HCT116 (cell line): ENCODE results near the gene CHEK1. TPM values are rescaled to one million over a fixed set of nuclear protein-coding genes. Genes with fewer than 3 reads are reported as not detected.

Experiments used
- ATAC-seq: fragments of 200-7000 bp; cut with Tn5 transposase; 2 replicates; pipeline ENCODE4 v1.9.1; 2020; ENCODE audit warnings: mild to moderate bottlenecking, moderate library complexity
- BruUV-seq: library from RNA; stranded (reverse); fragments of 400-500 nt; replicated peaks from 2 replicates; lab custom pipeline; 2021; lab: Mats Ljungman, UMichigan
- CTCF ChIA-PET: fragments of 300-600 bp; sonication (Branson Sonifier 250); formaldehyde crosslinking; loops from one replicate; lab custom pipeline; 2021; ENCODE audit warnings: antibody characterized with exemption; lab: Charles Lee
- POLR2A ChIA-PET: fragments of 300-600, 350-600 bp; sonication (Branson Sonifier 250); formaldehyde crosslinking; loops from one replicate; lab custom pipeline; 2021; ENCODE audit warnings: antibody characterized with exemption; lab: Charles Lee
- RAD21 ChIA-PET, 2 experiments: fragments of 300-600 bp; sonication (Branson Sonifier 250); formaldehyde crosslinking; loops; one replicate each; lab custom pipeline; 2023; ENCODE audit warnings: low total read pairs in 2 of 2; ENCODE audit not compliant: uncharacterized antibody in 2 of 2, unreplicated experiment in 2 of 2, low non-redundant PET in 1 of 2; lab: Charles Lee
- DNase-seq: peaks from one replicate; pipeline ENCODE4 v3.0.0-alpha.2; 2010; ENCODE audit warnings: low read depth, low spot score
- H2AFZ ChIP-seq: fragments of 200-600 bp; shearing (Covaris generic), sonication (generic); 2 replicates; pipeline ENCODE4 v1.6.1; 2017; ENCODE audit warnings: low read depth, mixed run types, mixed read lengths, antibody characterized with exemption, low read length; ENCODE audit not compliant: poor library complexity, severe bottlenecking
- H3K27ac ChIP-seq: 2 replicates; pipeline ENCODE4 v1.5.1; 2012; ENCODE audit warnings: low read depth, low read length
- H3K27me3 ChIP-seq: fragments of 200-600 bp; sonication (generic); 2 replicates; pipeline ENCODE4 v1.6.1; 2016; ENCODE audit warnings: mixed run types, low read length, mixed read lengths; ENCODE audit not compliant: insufficient read depth
- H3K36me3 ChIP-seq, 2 experiments: fragments of 200-500 bp in 1 of 2; fragments of 200-600 bp in 1 of 2; sonication (Bioruptor generic) in 1 of 2; sonication (generic) in 1 of 2; 2 replicates each; pipeline versions ENCODE4 v1.5.1 to v1.6.1; 2014 to 2016; ENCODE audit warnings: low read length in 2 of 2, inconsistent platforms in 1 of 2, mixed read lengths in 1 of 2, mixed run types in 1 of 2; ENCODE audit not compliant: insufficient read depth in 2 of 2, control insufficient read depth in 1 of 2
- H3K4me1 ChIP-seq, 2 experiments: fragments of 200-600 bp in 1 of 2; sonication (generic) in 1 of 2; 2 replicates each; pipeline versions ENCODE4 v1.5.1 to v1.6.1; 2012 to 2017; ENCODE audit warnings: low read length in 2 of 2, inconsistent platforms in 1 of 2, mild to moderate bottlenecking in 1 of 2, mixed read lengths in 1 of 2, mixed run types in 1 of 2, moderate library complexity in 1 of 2; ENCODE audit not compliant: insufficient read depth in 2 of 2, control insufficient read depth in 1 of 2
- H3K4me2 ChIP-seq: fragments of 200-600 bp; sonication (generic); 2 replicates; pipeline ENCODE4 v1.6.1; 2017; ENCODE audit warnings: mixed run types, low read length, mixed read lengths
- H3K4me3 ChIP-seq, 2 experiments: fragments of 200-600 bp in 1 of 2; sonication (generic) in 1 of 2; replicated peaks in 1 of 2; 2 replicates each; pipeline ENCODE4 v1.5.1; 2011 to 2016; ENCODE audit warnings: low read length in 2 of 2, control low read depth in 1 of 2, low read depth in 1 of 2, mild to moderate bottlenecking in 1 of 2, mixed read lengths in 1 of 2, mixed run types in 1 of 2
- H3K79me2 ChIP-seq: fragments of 200-600 bp; sonication (generic); 2 replicates; pipeline ENCODE4 v1.6.1; 2017; ENCODE audit warnings: mild to moderate bottlenecking, mixed run types, low read length, moderate library complexity, mixed read lengths; ENCODE audit not compliant: insufficient read depth
- H3K9ac ChIP-seq: fragments of 200-600 bp; sonication (generic); 2 replicates; pipeline ENCODE4 v1.6.1; 2016; ENCODE audit warnings: low read length, mixed read lengths
- H3K9me2 ChIP-seq: fragments of 200-600 bp; sonication (generic), shearing (Covaris generic); 2 replicates; pipeline ENCODE4 v1.6.1; 2017; ENCODE audit warnings: mixed run types, mild to moderate bottlenecking, moderate library complexity; ENCODE audit not compliant: insufficient read depth
- H3K9me3 ChIP-seq, 2 experiments: fragments of 200-500 bp in 1 of 2; fragments of 200-600 bp in 1 of 2; sonication (Bioruptor generic) in 1 of 2; sonication (generic) in 1 of 2; 2 replicates each; pipeline ENCODE4 v1.6.1; 2014 to 2017; ENCODE audit warnings: low read length in 2 of 2, mixed read lengths in 2 of 2, inconsistent platforms in 1 of 2, low read depth in 1 of 2, mild to moderate bottlenecking in 1 of 2, mixed run types in 1 of 2, moderate library complexity in 1 of 2; ENCODE audit not compliant: control insufficient read depth in 1 of 2, insufficient read depth in 1 of 2
- H4K20me1 ChIP-seq: fragments of 200-600 bp; sonication (generic), shearing (Covaris generic); 2 replicates; pipeline ENCODE4 v1.6.1; 2017; ENCODE audit warnings: mixed run types, mild to moderate bottlenecking, moderate library complexity; ENCODE audit not compliant: insufficient read depth
- CBX3 ChIP-seq: IDR thresholded peaks from 2 replicates; pipeline ENCODE4 v1.6.1; 2012; ENCODE audit warnings: low read depth
- CEBPB ChIP-seq: IDR thresholded peaks from 2 replicates; pipeline ENCODE4 v1.6.1; 2012; ENCODE audit warnings: low read depth
- CTCF ChIP-seq, 3 experiments: fragments of 200-600 bp in 1 of 3; sonication (generic) in 1 of 3; IDR thresholded peaks in 2 of 3; conservative IDR thresholded peaks in 1 of 3; 2 replicates each; pipeline ENCODE4 v1.5.1; 2012 to 2017; ENCODE audit warnings: low read depth in 2 of 3, low read length in 2 of 3, antibody characterized with exemption in 1 of 3, borderline replicate concordance in 1 of 3, control low read depth in 1 of 3, mild to moderate bottlenecking in 1 of 3, mixed read lengths in 1 of 3, mixed run types in 1 of 3, moderate library complexity in 1 of 3; ENCODE audit not compliant: insufficient read depth in 1 of 3
- MAX ChIP-seq: IDR thresholded peaks from 2 replicates; pipeline ENCODE4 v1.6.1; 2012
- POLR2A ChIP-seq: IDR thresholded peaks from 2 replicates; pipeline ENCODE4 v1.7.0; 2011; ENCODE audit warnings: borderline replicate concordance; ENCODE audit not compliant: insufficient read depth, insufficient read length; ENCODE audit errors: extremely low read depth
- REST ChIP-seq: IDR thresholded peaks from 2 replicates; pipeline ENCODE4 v1.6.1; 2012; ENCODE audit warnings: low read depth
- YY1 ChIP-seq: IDR thresholded peaks from 2 replicates; pipeline ENCODE4 v1.6.1; 2011; ENCODE audit warnings: low read length, low read depth, moderate library complexity, mild to moderate bottlenecking; ENCODE audit not compliant: insufficient replicate concordance; ENCODE audit errors: extremely low read depth
- ZBTB33 ChIP-seq: IDR thresholded peaks from 2 replicates; pipeline ENCODE4 v1.6.1; 2011; ENCODE audit warnings: mild to moderate bottlenecking, low read length, moderate library complexity; ENCODE audit not compliant: insufficient replicate concordance; ENCODE audit errors: extremely low read depth
- ZNF274 ChIP-seq: fragments of 200-500 bp; sonication (Bioruptor generic); IDR thresholded peaks from 2 replicates; pipeline ENCODE4 v1.6.1; 2014; ENCODE audit warnings: mild to moderate bottlenecking, low read depth, low read length, inconsistent platforms
- intact Hi-C: fragments of 100-400 bp; cut with micrococcal nuclease; formaldehyde crosslinking; loops from 2 replicates; pipeline ENCODE4 v1.10.0; 2022
- total RNA-seq: library from RNA; stranded (reverse); gene quantifications from one replicate; pipeline ENCODE4 v1.2.1, GENCODE V29; 2021; ENCODE audit not compliant: unreplicated experiment

The CHEK1 gene
- total RNA-seq, 1 experiment from 2014 or later = 69.3 TPM

GRCh38 chr11:125583496-125583895, 41.5 kb upstream of the CHEK1 start:
- H3K9me3 ChIP-seq = no peaks in the 10 kb centered on the region

More at GRCh38 chr11:125583496-125583895, 41.5 kb upstream of the CHEK1 start:
- H2AFZ ChIP-seq = no peak overlapping the region
- peaks cover 13 to 41% of the 10 kb centered on the region in 2 experiments for H3K36me3 ChIP-seq
- H3K79me2 ChIP-seq = no peaks in the 10 kb centered on the region
- TF ChIP-seq POLR2A = no peak
- no peak for TF ChIP-seq CEBPB
- TF ChIP-seq ZNF274 = no peak
- no peak for TF ChIP-seq MAX
- TF ChIP-seq CBX3 = no peak
- no peak for TF ChIP-seq CTCF (IDR thresholded peaks at IDR 0.05 in 2 of 3, conservative IDR thresholded peaks at IDR 0.05 in 1 of 3; ENCODE audit: borderline replicate concordance in 1 of 3, insufficient read depth in 1 of 3, low read depth in 2 of 3, low read length in 2 of 3)
- TF ChIP-seq REST = no peak
- no peak for TF ChIP-seq ZBTB33
- no peak for TF ChIP-seq YY1
- TF ChIP-seq, all 23 proteins: peak for 0
- no TSS peak for BruUV-seq
- CTCF ChIA-PET = no interaction called here
- H3K27me3 ChIP-seq = no peaks in the 10 kb centered on the region
- no peak overlapping the region for H3K9ac ChIP-seq
- no peak overlapping the region for H3K4me3 ChIP-seq
- ATAC-seq = no peak
- intact Hi-C loops = no loop called here
- H3K9me2 ChIP-seq = no peaks in the 10 kb centered on the region
- no peak overlapping the region for H3K4me2 ChIP-seq
- RAD21 ChIA-PET = no interaction called here
- no peak for DNase-seq
- H3K27ac ChIP-seq = no peak overlapping the region
- POLR2A ChIA-PET = interaction anchor here (0.6 kb wide), 1 partner anchor 591 kb away, joined by 3 read pairs; no protein-coding TSS in a partner anchor
- peaks cover 2 to 5% of the 10 kb centered on the region in 2 experiments; a peak in 3 of 4 replicates for H3K4me1 ChIP-seq
- no peaks in the 10 kb centered on the region for H4K20me1 ChIP-seq
